Thymus (tissue), 11 donors: ENCODE measurements around the gene MIOS. TPM values are rescaled to one million over a fixed set of nuclear protein-coding genes. Genes with fewer than 3 reads are reported as not detected.
"Not testable (repeated sequence)": the region's sequence is repeated elsewhere in the genome, so short reads cannot be mapped to it uniquely, and the experiment has no call there.

Experiments used
- DNase-seq, 9 donors: peaks; one replicate each; pipeline ENCODE4 v3.0.0-alpha.2; 2013; ENCODE audit warnings: low spot score in 9 of 9, low read depth in 6 of 9, missing footprints in 1 of 9
- H3K27ac ChIP-seq, 2 donors: one replicate each; pipeline ENCODE4 v1.5.1; 2013; ENCODE audit warnings: control low read depth in 1 of 2, low read depth in 1 of 2, low read length in 1 of 2, mild to moderate bottlenecking in 1 of 2, moderate library complexity in 1 of 2
- H3K27me3 ChIP-seq, 2 donors: one replicate each; pipeline ENCODE4 v1.5.1; 2013; ENCODE audit warnings: low read length in 1 of 2; ENCODE audit not compliant: control insufficient read depth in 2 of 2, insufficient read depth in 1 of 2
- H3K36me3 ChIP-seq, 2 donors: one replicate each; pipeline ENCODE4 v1.5.1; 2013; ENCODE audit warnings: low read length in 1 of 2, mild to moderate bottlenecking in 1 of 2, moderate library complexity in 1 of 2; ENCODE audit not compliant: control insufficient read depth in 2 of 2, insufficient read depth in 2 of 2
- H3K4me1 ChIP-seq, 2 donors: one replicate each; pipeline ENCODE4 v1.5.1; 2013; ENCODE audit warnings: low read length in 2 of 2; ENCODE audit not compliant: control insufficient read depth in 2 of 2, insufficient read depth in 2 of 2
- H3K4me3 ChIP-seq, 2 donors: one replicate each; pipeline ENCODE4 v1.5.1; 2013; ENCODE audit warnings: low read length in 2 of 2, control low read depth in 1 of 2, mild to moderate bottlenecking in 1 of 2
- H3K9me3 ChIP-seq, 2 donors: one replicate each; pipeline ENCODE4 v1.5.1; 2013; ENCODE audit warnings: low read length in 1 of 2, mild to moderate bottlenecking in 1 of 2; ENCODE audit not compliant: control insufficient read depth in 2 of 2, insufficient read depth in 1 of 2
- WGBS: extraction: QIAGEN DNeasy Blood & Tissue Kit; methylation state at CpG from one replicate; pipeline ENCODE4 v1.1.7; 2013; 5-methylcytosine and 5-hydroxymethylcytosine counted together
- polyA plus RNA-seq: library from polyadenylated mRNA; stranded (reverse); fragments of 200-250 nt; gene quantifications from one replicate; pipeline ENCODE4 v1.2.3, GENCODE V29; 2013
- total RNA-seq: library from RNA; stranded (reverse); fragments of 120-200 nt; gene quantifications from one replicate; pipeline ENCODE4 v1.2.4, GENCODE V29; 2013
- donor health status: healthy.

MIOS gene
- total and polyA plus RNA-seq, 2 donors, result 26.7 to 32.9 TPM

- Histone ChIP-seq H3K4me3 (no peak overlapping the region), H3K4me1 (peaks cover 17 to 19% of the 10 kb centered on the region in 2 donors), H3K36me3 (no peaks in the 10 kb centered on the region), H3K27ac (no peak overlapping the region), H3K27me3 (no peaks in the 10 kb centered on the region), H3K9me3 (no peaks in the 10 kb centered on the region)
- WGBS, result 94% methylated on average over 4 of the region's 4 CpGs
- DNase-seq, result no peak
These were observed 88.5 kb downstream of the MIOS start for GRCh38 chr7:7654964-7655715.

- H3K4me3 ChIP-seq, H3K36me3 ChIP-seq, H3K27ac ChIP-seq, DNase-seq, H3K27me3 ChIP-seq, H3K4me1 ChIP-seq, H3K9me3 ChIP-seq: not testable (repeated sequence)
- 97% methylated on average over 3 of the region's 3 CpGs for WGBS
These were observed 89.8 kb downstream of the MIOS start for GRCh38 chr7:7656459-7656858.

Other genes starting within 250 kb of the MIOS start
- 0.24 TPM for gene COL28A1, start 31.0 kb upstream of the MIOS start, total RNA-seq
- gene COL28A1, start 31.0 kb upstream of the MIOS start, polyA plus RNA-seq, result 0.71 TPM
- gene UMAD1, start 73.9 kb downstream of the MIOS start, total RNA-seq, result 21.9 TPM
- gene UMAD1, start 73.9 kb downstream of the MIOS start, polyA plus RNA-seq, result 15.7 TPM
- gene RPA3, start 151.7 kb downstream of the MIOS start, total RNA-seq, result 117 TPM
- 42.7 TPM for gene RPA3, start 151.7 kb downstream of the MIOS start, polyA plus RNA-seq